Left ventricle myocardium superior (tissue), 1 donor: ENCODE data around the gene ISOC2. TPM values are rescaled to one million over a fixed set of nuclear protein-coding genes. Genes with fewer than 3 reads are reported as not detected.
"Not testable (repeated sequence)": the region's sequence is repeated elsewhere in the genome, so short reads cannot be mapped to it uniquely, and the experiment has no call there.

Experiments
- ATAC-seq: fragments of 200-7000 bp; cut with Tn5 transposase; one replicate; pipeline ENCODE4 v1.9.1; 2020; ENCODE audit warnings: mild to moderate bottlenecking, moderate library complexity
- DNase-seq: peaks from one replicate; pipeline ENCODE4 v3.0.0-alpha.2; 2020
- intact Hi-C: fragments of 100-400 bp; cut with micrococcal nuclease; formaldehyde crosslinking; loops from one replicate; pipeline ENCODE4 v1.11.0; 2022
- long read RNA-seq: library from polyadenylated mRNA; unstranded; transcript quantifications from one replicate; pipeline ENCODE4 v2.0.0, GENCODE V29; 2021
- total RNA-seq: library from RNA; stranded (reverse); fragmentation: NEBNext Ultra II Directional; extraction: Animal tissue kit (Norgen Biotek cat#: 25700); gene quantifications from one replicate; pipeline ENCODE4 v1.2.1, GENCODE V29; 2021
- donor health status: DM: no; HTN: yes; CAD: no; lungs with severe emphysema.

Gene ISOC2, protein sequence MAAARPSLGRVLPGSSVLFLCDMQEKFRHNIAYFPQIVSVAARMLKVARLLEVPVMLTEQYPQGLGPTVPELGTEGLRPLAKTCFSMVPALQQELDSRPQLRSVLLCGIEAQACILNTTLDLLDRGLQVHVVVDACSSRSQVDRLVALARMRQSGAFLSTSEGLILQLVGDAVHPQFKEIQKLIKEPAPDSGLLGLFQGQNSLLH
- 58.5 TPM for total RNA-seq
- long read RNA-seq, transcript ISOC2-202 (6 exons, 998 nt): major isoform, 12 of 19 reads
- long read RNA-seq, partial matches to known transcripts: 6 of 19 reads
- long read RNA-seq, other reads (novel, unspliced or antisense): 0 of 19 reads

- ATAC-seq (peak; percentile 94), DNase-seq (peak; percentile 100)
- intact Hi-C loops: no loop called here
These were observed at the start of gene ISOC2 for GRCh38 chr19:55461259-55461973. Gene ISOC2, minus strand, starts transcription at chr19:55461642. Its CDS starts 5,156 bp downstream, at chr19:55456486.

DNA sequence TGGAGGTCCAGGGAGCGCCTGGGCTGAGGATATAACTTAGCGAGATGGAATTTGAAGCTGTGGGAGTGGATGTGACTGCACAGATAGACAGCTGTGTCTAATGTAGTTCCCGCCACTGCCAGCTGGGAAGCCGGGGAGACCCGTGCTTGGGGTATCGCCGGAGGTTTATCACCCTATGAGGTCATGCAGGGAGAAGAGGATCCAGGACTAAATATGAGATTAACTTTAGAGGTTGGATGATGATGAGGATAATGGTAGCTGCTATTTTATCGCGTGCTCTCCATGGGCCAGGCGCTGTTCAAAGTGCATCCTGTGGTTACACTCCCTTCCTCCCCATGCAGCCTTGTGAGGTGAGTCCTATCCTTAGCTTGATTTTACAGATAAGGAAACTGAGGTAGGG lies 46.7 kb upstream of the ISOC2 start:
- DNase-seq (no peak), ATAC-seq (no peak)
- intact Hi-C loops: no loop called here

DNA sequence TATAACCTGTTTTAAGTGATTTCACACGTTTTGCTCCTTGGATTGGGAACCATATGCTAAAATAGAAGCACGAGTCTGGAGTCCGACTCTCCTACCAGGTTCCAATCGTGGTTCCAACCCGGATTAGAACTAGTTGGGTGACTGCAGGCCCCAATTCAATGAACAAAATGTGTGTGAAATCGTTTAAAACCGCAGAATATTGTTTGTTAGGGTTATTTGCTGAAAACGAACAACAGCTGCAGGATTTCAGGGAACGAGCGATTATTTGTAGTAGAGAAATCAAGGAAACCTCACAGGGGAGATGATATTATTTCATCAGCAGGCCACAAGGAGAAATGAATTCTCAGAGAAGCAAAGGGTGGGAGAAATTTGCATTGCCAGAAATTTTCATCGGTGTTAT lies 43.5 kb upstream of the ISOC2 start:
- no peak for ATAC-seq
- intact Hi-C loops: no loop called here
- DNase-seq: no peak

DNA sequence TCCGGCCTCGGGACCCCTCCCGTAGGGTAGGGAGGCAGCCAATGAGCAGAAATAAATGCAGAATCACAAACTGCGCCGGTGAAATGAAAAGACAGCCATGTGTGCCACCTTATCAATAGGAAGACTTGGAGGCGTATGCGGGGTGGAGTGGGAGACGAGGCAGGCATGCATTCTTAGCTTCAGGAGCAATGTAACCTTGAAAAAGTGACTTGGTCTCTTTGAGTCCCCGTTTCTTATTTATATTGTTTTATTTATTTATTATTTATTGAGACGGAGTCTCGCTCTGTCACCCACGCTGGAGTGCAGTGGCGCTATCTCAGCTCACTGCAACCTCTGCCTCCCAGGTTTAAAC lies 42.8 kb upstream of the ISOC2 start:
- peak; percentile 3 for DNase-seq
- no peak for ATAC-seq
- intact Hi-C loops: no loop called here

GRCh38 chr19:55503502-55504251 lies 42.2 kb upstream of the ISOC2 start:
- intact Hi-C loops: loop anchor here (2.0 kb wide), 1 partner anchor 37 kb away; no protein-coding TSS in a partner anchor
- ATAC-seq (peak; percentile 98), DNase-seq (peak; percentile 97)

GRCh38 chr19:55503157-55503501 lies 41.7 kb upstream of the ISOC2 start:
- intact Hi-C loops: loop anchor here (2.0 kb wide), 1 partner anchor 36 kb away; no protein-coding TSS in a partner anchor
- DNase-seq (no peak), ATAC-seq (no peak)

DNA sequence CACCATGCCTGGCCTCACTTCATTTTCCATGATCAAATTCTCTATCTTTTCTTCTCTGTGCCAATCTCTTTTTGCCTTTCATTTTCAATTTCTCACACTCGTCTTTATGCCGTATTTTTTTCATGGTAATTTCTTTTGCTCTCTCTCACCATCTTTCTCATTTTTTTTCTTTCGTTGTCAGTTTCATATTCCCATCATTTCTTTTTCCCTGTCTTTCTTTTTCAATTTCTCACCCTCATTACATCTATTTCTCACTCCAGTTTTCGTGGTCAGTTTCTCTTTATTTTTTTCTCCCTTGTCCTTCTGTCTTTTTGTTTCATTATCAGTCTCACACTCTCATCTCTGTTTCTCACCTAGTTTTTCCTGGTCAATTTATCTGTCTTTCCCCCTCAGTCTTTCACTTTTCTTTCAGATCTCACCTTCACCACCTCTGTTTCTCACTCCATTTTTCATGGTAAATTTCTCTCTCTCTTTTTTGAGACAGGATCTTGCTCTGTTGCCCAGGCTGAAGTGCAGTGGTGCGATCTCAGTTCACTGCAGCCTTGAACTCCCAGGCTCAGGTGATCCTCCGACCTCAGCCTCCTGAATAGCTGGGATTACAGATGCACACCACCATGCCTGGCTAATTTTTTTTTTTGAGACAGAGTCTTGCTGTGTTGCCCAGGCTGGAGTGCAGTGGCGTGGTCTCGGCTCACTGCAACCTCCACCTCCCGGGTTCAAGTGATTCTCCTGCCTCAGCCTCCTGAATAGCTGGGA lies 40.9 kb upstream of the ISOC2 start:
- intact Hi-C loops: loop anchor here (2.0 kb wide), 1 partner anchor 36 kb away; no protein-coding TSS in a partner anchor
- ATAC-seq: no peak
- peak; percentile 4 for DNase-seq

GRCh38 chr19:55500368-55500952 lies 39.0 kb upstream of the ISOC2 start:
- intact Hi-C loops: no loop called here
- DNase-seq (peak; percentile 23), ATAC-seq (no peak)

GRCh38 chr19:55498246-55498840 lies 36.9 kb upstream of the ISOC2 start:
- no peak for DNase-seq
- no peak for ATAC-seq
- intact Hi-C loops: no loop called here

- DNase-seq (peak; percentile 21), ATAC-seq (no peak)
- intact Hi-C loops: no loop called here
These were observed 36.3 kb upstream of the ISOC2 start for GRCh38 chr19:55497763-55498162.

GRCh38 chr19:55496820-55497219 lies 35.4 kb upstream of the ISOC2 start:
- ATAC-seq, intact Hi-C loops: not testable (repeated sequence)
- DNase-seq: peak; percentile 20

- ATAC-seq: no peak
- intact Hi-C loops: no loop called here
- no peak for DNase-seq
These were observed 34.4 kb upstream of the ISOC2 start for GRCh38 chr19:55495646-55496349.

GRCh38 chr19:55494172-55494761 lies 32.8 kb upstream of the ISOC2 start:
- intact Hi-C loops: no loop called here
- ATAC-seq: peak; percentile 76
- peak; percentile 76 for DNase-seq

DNA sequence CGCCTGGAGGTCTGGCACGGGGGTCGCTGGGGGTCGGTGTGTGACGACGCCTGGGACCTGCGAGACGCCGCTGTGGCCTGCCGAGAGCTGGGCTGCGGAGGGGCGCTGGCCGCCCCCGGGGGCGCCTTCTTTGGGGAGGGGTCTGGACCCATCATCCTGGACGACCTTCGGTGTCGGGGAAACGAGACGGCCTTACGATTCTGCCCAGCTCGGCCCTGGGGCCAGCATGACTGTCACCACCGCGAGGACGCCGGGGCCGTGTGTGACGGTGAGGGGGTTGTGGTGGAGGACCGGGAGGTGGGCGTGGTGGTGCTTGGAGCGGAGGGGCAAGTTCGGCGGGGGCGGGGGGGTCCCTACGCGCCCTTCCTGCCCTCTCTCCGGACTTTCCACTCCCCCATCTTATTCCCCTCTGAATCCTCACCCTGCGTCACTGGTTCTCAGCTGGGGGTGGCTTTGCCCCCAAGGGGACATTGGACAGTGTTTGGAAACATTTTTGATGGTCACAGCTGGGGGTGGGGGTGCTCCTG lies 32.3 kb upstream of the ISOC2 start:
- intact Hi-C loops: no loop called here
- ATAC-seq: peak; percentile 13
- DNase-seq: peak; percentile 31

DNA sequence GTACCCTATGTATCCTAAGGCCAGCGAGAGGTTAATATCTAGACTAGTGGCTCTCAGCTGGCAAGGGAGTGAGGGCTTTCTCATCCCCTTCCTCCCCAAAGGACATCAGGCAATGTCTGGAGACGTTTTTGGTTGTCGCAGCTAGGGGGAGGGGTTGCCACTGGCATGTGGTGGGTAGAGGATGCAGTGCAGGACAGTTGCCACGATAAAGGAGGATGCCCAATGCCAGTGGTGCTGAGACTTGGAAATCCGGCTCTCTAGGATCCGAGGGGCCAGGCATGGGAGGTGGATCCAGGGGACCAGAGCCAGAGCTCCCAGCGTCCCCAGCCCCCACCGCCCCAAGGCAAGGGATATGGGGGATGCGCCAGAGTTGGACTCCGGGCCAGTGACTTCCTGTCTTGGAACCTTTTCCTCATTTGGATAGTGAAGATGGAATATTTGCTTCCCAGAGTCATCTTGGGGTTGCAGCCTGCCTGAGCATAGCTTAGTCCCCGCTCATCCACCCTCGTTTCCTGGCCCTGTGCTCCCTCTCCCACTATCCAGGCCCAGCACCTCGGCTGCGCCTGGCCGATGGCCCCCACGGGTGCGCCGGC lies 31.7 kb upstream of the ISOC2 start:
- intact Hi-C loops: no loop called here
- peak; percentile 8 for ATAC-seq
- DNase-seq: no peak

DNA sequence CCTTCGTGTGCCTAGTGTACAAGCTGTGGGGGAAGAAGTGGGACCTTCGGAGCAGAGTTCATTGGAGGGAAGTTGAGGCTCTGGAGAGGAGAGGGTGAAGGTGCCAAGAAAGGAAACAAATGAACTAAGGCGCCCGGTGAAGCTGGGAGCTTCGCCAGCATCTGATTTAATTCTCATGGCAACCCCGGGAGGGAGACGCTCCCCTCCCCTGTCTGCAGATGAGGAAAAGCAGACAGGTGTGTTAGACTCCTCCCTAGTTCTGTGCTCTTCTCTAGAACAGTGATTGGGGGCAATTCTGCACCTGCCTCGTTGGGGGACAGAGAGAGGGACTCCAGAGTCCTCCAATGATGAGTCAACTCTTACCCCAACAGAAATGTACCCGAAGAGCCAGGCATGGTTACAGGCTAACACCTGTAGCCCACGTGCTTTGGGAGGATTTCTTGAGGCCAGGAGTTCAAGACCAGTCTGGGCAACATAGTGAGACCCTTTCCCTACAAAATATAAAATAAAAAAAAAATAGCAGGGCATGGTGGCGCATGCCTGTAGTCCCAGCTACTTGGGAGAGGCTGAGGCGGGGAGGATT lies 31.0 kb upstream of the ISOC2 start:
- ATAC-seq (no peak), DNase-seq (no peak)
- intact Hi-C loops: no loop called here
